HCT116 (cell line): ENCODE measurements around the gene ZNF138. TPM values are rescaled to one million over a fixed set of nuclear protein-coding genes. Genes with fewer than 3 reads are reported as not detected.
"Not testable (repeated sequence)": the region's sequence is repeated elsewhere in the genome, so short reads cannot be mapped to it uniquely, and the experiment has no call there.

Source experiments
- ATAC-seq: fragments of 200-7000 bp; cut with Tn5 transposase; 2 replicates; pipeline ENCODE4 v1.9.1; 2020; ENCODE audit warnings: mild to moderate bottlenecking, moderate library complexity
- BruUV-seq: library from RNA; stranded (reverse); fragments of 400-500 nt; replicated peaks from 2 replicates; lab custom pipeline; 2021; lab: Mats Ljungman, UMichigan
- CTCF ChIA-PET: fragments of 300-600 bp; sonication (Branson Sonifier 250); formaldehyde crosslinking; loops from one replicate; lab custom pipeline; 2021; ENCODE audit warnings: antibody characterized with exemption; lab: Charles Lee
- POLR2A ChIA-PET: fragments of 300-600, 350-600 bp; sonication (Branson Sonifier 250); formaldehyde crosslinking; loops from one replicate; lab custom pipeline; 2021; ENCODE audit warnings: antibody characterized with exemption; lab: Charles Lee
- RAD21 ChIA-PET, 2 experiments: fragments of 300-600 bp; sonication (Branson Sonifier 250); formaldehyde crosslinking; loops; one replicate each; lab custom pipeline; 2023; ENCODE audit warnings: low total read pairs in 2 of 2; ENCODE audit not compliant: uncharacterized antibody in 2 of 2, unreplicated experiment in 2 of 2, low non-redundant PET in 1 of 2; lab: Charles Lee
- DNase-seq: peaks from one replicate; pipeline ENCODE4 v3.0.0-alpha.2; 2010; ENCODE audit warnings: low read depth, low spot score
- H2AFZ ChIP-seq: fragments of 200-600 bp; shearing (Covaris generic), sonication (generic); 2 replicates; pipeline ENCODE4 v1.6.1; 2017; ENCODE audit warnings: low read depth, mixed run types, mixed read lengths, antibody characterized with exemption, low read length; ENCODE audit not compliant: poor library complexity, severe bottlenecking
- H3K27ac ChIP-seq: 2 replicates; pipeline ENCODE4 v1.5.1; 2012; ENCODE audit warnings: low read depth, low read length
- H3K27me3 ChIP-seq: fragments of 200-600 bp; sonication (generic); 2 replicates; pipeline ENCODE4 v1.6.1; 2016; ENCODE audit warnings: mixed run types, low read length, mixed read lengths; ENCODE audit not compliant: insufficient read depth
- H3K36me3 ChIP-seq, 2 experiments: fragments of 200-500 bp in 1 of 2; fragments of 200-600 bp in 1 of 2; sonication (Bioruptor generic) in 1 of 2; sonication (generic) in 1 of 2; 2 replicates each; pipeline versions ENCODE4 v1.5.1 to v1.6.1; 2014 to 2016; ENCODE audit warnings: low read length in 2 of 2, inconsistent platforms in 1 of 2, mixed read lengths in 1 of 2, mixed run types in 1 of 2; ENCODE audit not compliant: insufficient read depth in 2 of 2, control insufficient read depth in 1 of 2
- H3K4me1 ChIP-seq, 2 experiments: fragments of 200-600 bp in 1 of 2; sonication (generic) in 1 of 2; 2 replicates each; pipeline versions ENCODE4 v1.5.1 to v1.6.1; 2012 to 2017; ENCODE audit warnings: low read length in 2 of 2, inconsistent platforms in 1 of 2, mild to moderate bottlenecking in 1 of 2, mixed read lengths in 1 of 2, mixed run types in 1 of 2, moderate library complexity in 1 of 2; ENCODE audit not compliant: insufficient read depth in 2 of 2, control insufficient read depth in 1 of 2
- H3K4me2 ChIP-seq: fragments of 200-600 bp; sonication (generic); 2 replicates; pipeline ENCODE4 v1.6.1; 2017; ENCODE audit warnings: mixed run types, low read length, mixed read lengths
- H3K4me3 ChIP-seq, 2 experiments: fragments of 200-600 bp in 1 of 2; sonication (generic) in 1 of 2; replicated peaks in 1 of 2; 2 replicates each; pipeline ENCODE4 v1.5.1; 2011 to 2016; ENCODE audit warnings: low read length in 2 of 2, control low read depth in 1 of 2, low read depth in 1 of 2, mild to moderate bottlenecking in 1 of 2, mixed read lengths in 1 of 2, mixed run types in 1 of 2
- H3K79me2 ChIP-seq: fragments of 200-600 bp; sonication (generic); 2 replicates; pipeline ENCODE4 v1.6.1; 2017; ENCODE audit warnings: mild to moderate bottlenecking, mixed run types, low read length, moderate library complexity, mixed read lengths; ENCODE audit not compliant: insufficient read depth
- H3K9ac ChIP-seq: fragments of 200-600 bp; sonication (generic); 2 replicates; pipeline ENCODE4 v1.6.1; 2016; ENCODE audit warnings: low read length, mixed read lengths
- H3K9me2 ChIP-seq: fragments of 200-600 bp; sonication (generic), shearing (Covaris generic); 2 replicates; pipeline ENCODE4 v1.6.1; 2017; ENCODE audit warnings: mixed run types, mild to moderate bottlenecking, moderate library complexity; ENCODE audit not compliant: insufficient read depth
- H3K9me3 ChIP-seq, 2 experiments: fragments of 200-500 bp in 1 of 2; fragments of 200-600 bp in 1 of 2; sonication (Bioruptor generic) in 1 of 2; sonication (generic) in 1 of 2; 2 replicates each; pipeline ENCODE4 v1.6.1; 2014 to 2017; ENCODE audit warnings: low read length in 2 of 2, mixed read lengths in 2 of 2, inconsistent platforms in 1 of 2, low read depth in 1 of 2, mild to moderate bottlenecking in 1 of 2, mixed run types in 1 of 2, moderate library complexity in 1 of 2; ENCODE audit not compliant: control insufficient read depth in 1 of 2, insufficient read depth in 1 of 2
- H4K20me1 ChIP-seq: fragments of 200-600 bp; sonication (generic), shearing (Covaris generic); 2 replicates; pipeline ENCODE4 v1.6.1; 2017; ENCODE audit warnings: mixed run types, mild to moderate bottlenecking, moderate library complexity; ENCODE audit not compliant: insufficient read depth
- CBX3 ChIP-seq: IDR thresholded peaks from 2 replicates; pipeline ENCODE4 v1.6.1; 2012; ENCODE audit warnings: low read depth
- CEBPB ChIP-seq: IDR thresholded peaks from 2 replicates; pipeline ENCODE4 v1.6.1; 2012; ENCODE audit warnings: low read depth
- EGR1 ChIP-seq: IDR thresholded peaks from 2 replicates; pipeline ENCODE4 v1.6.1; 2012; ENCODE audit warnings: low read depth
- ELF1 ChIP-seq: IDR thresholded peaks from 2 replicates; pipeline ENCODE4 v1.6.1; 2012; ENCODE audit warnings: low read depth, borderline replicate concordance
- EZH2 ChIP-seq: fragments of 200-600 bp; sonication (generic); IDR thresholded peaks from 2 replicates; pipeline ENCODE4 v1.6.1; 2017; ENCODE audit warnings: antibody characterized with exemption, mixed run types
- EZH2phosphoT487 ChIP-seq: fragments of 200-600 bp; IDR thresholded peaks from 2 replicates; pipeline ENCODE4 v1.6.1; 2018; ENCODE audit warnings: antibody characterized with exemption, borderline replicate concordance
- FOSL1 ChIP-seq: IDR thresholded peaks from 2 replicates; pipeline ENCODE4 v1.6.1; 2012; ENCODE audit warnings: low read depth
- JUND ChIP-seq: IDR thresholded peaks from 2 replicates; pipeline ENCODE4 v1.6.1; 2012
- POLR2A ChIP-seq: IDR thresholded peaks from 2 replicates; pipeline ENCODE4 v1.7.0; 2011; ENCODE audit warnings: borderline replicate concordance; ENCODE audit not compliant: insufficient read depth, insufficient read length; ENCODE audit errors: extremely low read depth
- POLR2AphosphoS5 ChIP-seq: IDR thresholded peaks from 2 replicates; pipeline ENCODE4 v1.6.1; 2011; ENCODE audit warnings: mild to moderate bottlenecking, low read depth, low read length, moderate library complexity
- SIN3A ChIP-seq: IDR thresholded peaks from 2 replicates; pipeline ENCODE4 v1.6.1; 2012; ENCODE audit warnings: low read depth
- SRF ChIP-seq: IDR thresholded peaks from 2 replicates; pipeline ENCODE4 v1.6.1; 2012; ENCODE audit warnings: low read depth
- TCF7L2 ChIP-seq: IDR thresholded peaks from 2 replicates; pipeline ENCODE4 v1.7.0; 2011; ENCODE audit warnings: borderline replicate concordance, inconsistent platforms; ENCODE audit not compliant: insufficient read depth, insufficient read length; ENCODE audit errors: extremely low read depth
- YY1 ChIP-seq: IDR thresholded peaks from 2 replicates; pipeline ENCODE4 v1.6.1; 2011; ENCODE audit warnings: low read length, low read depth, moderate library complexity, mild to moderate bottlenecking; ENCODE audit not compliant: insufficient replicate concordance; ENCODE audit errors: extremely low read depth
- ZFX ChIP-seq: fragments of 450-650 bp; IDR thresholded peaks from 2 replicates; pipeline ENCODE4 v1.6.1; 2017
- intact Hi-C: fragments of 100-400 bp; cut with micrococcal nuclease; formaldehyde crosslinking; loops from 2 replicates; pipeline ENCODE4 v1.10.0; 2022
- total RNA-seq: library from RNA; stranded (reverse); gene quantifications from one replicate; pipeline ENCODE4 v1.2.1, GENCODE V29; 2021; ENCODE audit not compliant: unreplicated experiment
- TF ChIP-seq, protein P1 (sequence below): IDR thresholded peaks from 2 replicates; pipeline ENCODE4 v1.6.1; 2011; ENCODE audit warnings: mild to moderate bottlenecking, low read length, moderate library complexity; ENCODE audit not compliant: insufficient replicate concordance; ENCODE audit errors: extremely low read depth
- TF ChIP-seq, protein P2 (sequence below), 3 experiments: fragments of 200-600 bp in 1 of 3; sonication (generic) in 1 of 3; IDR thresholded peaks in 2 of 3; conservative IDR thresholded peaks in 1 of 3; 2 replicates each; pipeline ENCODE4 v1.5.1; 2012 to 2017; ENCODE audit warnings: low read depth in 2 of 3, low read length in 2 of 3, antibody characterized with exemption in 1 of 3, borderline replicate concordance in 1 of 3, control low read depth in 1 of 3, mild to moderate bottlenecking in 1 of 3, mixed read lengths in 1 of 3, mixed run types in 1 of 3, moderate library complexity in 1 of 3; ENCODE audit not compliant: insufficient read depth in 1 of 3

ZNF138 gene
- total RNA-seq, 1 experiment from 2014 or later, result 10.1 TPM

DNA sequence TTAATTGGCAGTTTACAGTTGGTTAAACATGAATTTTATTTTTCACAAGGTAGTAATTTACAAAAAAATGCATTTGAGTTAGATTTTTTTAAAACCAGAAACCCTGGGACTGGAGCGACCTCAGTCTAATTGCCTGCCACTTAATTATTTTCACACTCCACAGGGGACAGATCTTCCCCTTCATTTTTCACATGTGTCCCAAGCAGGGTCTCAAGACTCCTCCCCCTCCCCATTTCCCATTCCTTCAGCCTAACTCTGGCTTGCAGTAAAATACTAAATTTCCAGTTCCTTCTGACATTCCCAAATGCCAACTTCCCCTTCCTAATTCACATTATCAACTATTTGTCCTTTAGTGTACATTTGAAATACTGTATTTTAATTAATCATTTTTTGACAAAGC, 948 bp downstream of the ZNF138 start:
- ChIA-PET POLR2A (no interaction called here), RAD21 (no interaction called here), CTCF (no interaction called here)
- DNase-seq, result no peak
- Histone ChIP-seq H4K20me1 (no peaks in the 10 kb centered on the region), H3K27me3 (no peaks in the 10 kb centered on the region), H3K27ac (no peak overlapping the region; the same call in 1 of the 2 replicates), H3K4me3 (peak overlapping the region; percentile 77 to 95), H3K4me1 (peaks cover 5 to 14% of the 10 kb centered on the region in 2 experiments; a peak in 3 of 4 replicates), H3K9ac (peak overlapping the region; percentile 81), H3K4me2 (peak overlapping the region; percentile 65), H2AFZ (no peak overlapping the region), H3K9me2 (no peaks in the 10 kb centered on the region), H3K9me3 (no peaks in the 10 kb centered on the region), H3K79me2 (peaks cover 47% of the 10 kb centered on the region), H3K36me3 (peaks cover 3 to 9% of the 10 kb centered on the region in 2 experiments; a peak in 2 of 4 replicates)
- ATAC-seq, result no peak
- TF ChIP-seq EZH2phosphoT487, result no peak
- TF ChIP-seq CEBPB, result no peak
- TF ChIP-seq FOSL1, result no peak
- TF ChIP-seq POLR2A, result no peak
- no peak for TF ChIP-seq ZFX
- no peak for TF ChIP-seq JUND
- TF ChIP-seq, protein P1, sequence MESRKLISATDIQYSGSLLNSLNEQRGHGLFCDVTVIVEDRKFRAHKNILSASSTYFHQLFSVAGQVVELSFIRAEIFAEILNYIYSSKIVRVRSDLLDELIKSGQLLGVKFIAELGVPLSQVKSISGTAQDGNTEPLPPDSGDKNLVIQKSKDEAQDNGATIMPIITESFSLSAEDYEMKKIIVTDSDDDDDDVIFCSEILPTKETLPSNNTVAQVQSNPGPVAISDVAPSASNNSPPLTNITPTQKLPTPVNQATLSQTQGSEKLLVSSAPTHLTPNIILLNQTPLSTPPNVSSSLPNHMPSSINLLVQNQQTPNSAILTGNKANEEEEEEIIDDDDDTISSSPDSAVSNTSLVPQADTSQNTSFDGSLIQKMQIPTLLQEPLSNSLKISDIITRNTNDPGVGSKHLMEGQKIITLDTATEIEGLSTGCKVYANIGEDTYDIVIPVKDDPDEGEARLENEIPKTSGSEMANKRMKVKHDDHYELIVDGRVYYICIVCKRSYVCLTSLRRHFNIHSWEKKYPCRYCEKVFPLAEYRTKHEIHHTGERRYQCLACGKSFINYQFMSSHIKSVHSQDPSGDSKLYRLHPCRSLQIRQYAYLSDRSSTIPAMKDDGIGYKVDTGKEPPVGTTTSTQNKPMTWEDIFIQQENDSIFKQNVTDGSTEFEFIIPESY, result no peak
- no peak for TF ChIP-seq EZH2
- TF ChIP-seq, protein P2, sequence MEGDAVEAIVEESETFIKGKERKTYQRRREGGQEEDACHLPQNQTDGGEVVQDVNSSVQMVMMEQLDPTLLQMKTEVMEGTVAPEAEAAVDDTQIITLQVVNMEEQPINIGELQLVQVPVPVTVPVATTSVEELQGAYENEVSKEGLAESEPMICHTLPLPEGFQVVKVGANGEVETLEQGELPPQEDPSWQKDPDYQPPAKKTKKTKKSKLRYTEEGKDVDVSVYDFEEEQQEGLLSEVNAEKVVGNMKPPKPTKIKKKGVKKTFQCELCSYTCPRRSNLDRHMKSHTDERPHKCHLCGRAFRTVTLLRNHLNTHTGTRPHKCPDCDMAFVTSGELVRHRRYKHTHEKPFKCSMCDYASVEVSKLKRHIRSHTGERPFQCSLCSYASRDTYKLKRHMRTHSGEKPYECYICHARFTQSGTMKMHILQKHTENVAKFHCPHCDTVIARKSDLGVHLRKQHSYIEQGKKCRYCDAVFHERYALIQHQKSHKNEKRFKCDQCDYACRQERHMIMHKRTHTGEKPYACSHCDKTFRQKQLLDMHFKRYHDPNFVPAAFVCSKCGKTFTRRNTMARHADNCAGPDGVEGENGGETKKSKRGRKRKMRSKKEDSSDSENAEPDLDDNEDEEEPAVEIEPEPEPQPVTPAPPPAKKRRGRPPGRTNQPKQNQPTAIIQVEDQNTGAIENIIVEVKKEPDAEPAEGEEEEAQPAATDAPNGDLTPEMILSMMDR (IDR thresholded peaks at IDR 0.05 in 2 of 3, conservative IDR thresholded peaks at IDR 0.05 in 1 of 3; ENCODE audit: borderline replicate concordance in 1 of 3, insufficient read depth in 1 of 3, low read depth in 2 of 3, low read length in 2 of 3), result no peak
- no peak for TF ChIP-seq SIN3A
- TF ChIP-seq SRF, result no peak
- TF ChIP-seq YY1, result no peak
- no peak for TF ChIP-seq CBX3
- TF ChIP-seq EGR1, result no peak
- no peak for TF ChIP-seq TCF7L2
- TF ChIP-seq POLR2AphosphoS5, result no peak
- no peak for TF ChIP-seq ELF1
- no TSS peak for BruUV-seq
- intact Hi-C loops, result loop anchor here (5.0 to 10.0 kb wide), 2 partner anchors 128 to 230 kb away; partner anchors contain the start of genes ZNF107 and ZNF680

DNA sequence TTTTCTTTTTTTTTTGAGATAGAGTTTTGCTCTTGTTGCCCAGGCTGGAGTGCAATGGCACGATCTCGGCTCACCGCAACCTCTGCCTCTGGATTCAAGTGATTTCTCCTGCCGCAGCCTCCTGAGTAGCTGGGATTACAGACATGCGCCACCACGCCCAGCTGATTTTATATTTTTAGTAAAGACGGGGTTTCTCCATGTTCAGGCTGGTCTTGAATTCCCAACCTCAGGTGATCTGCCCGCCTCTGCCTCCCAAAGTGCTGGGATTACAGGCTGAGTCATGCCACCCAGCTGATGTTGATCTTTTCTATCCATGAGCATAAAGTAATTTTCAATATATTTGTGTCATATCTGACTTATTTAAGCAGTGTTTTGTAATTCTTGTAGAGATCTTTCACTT, 4.9 kb downstream of the ZNF138 start:
- RAD21 ChIA-PET, POLR2A ChIA-PET: not testable (repeated sequence)

More for the DNA sequence above, 4.9 kb downstream of the ZNF138 start:
- DNase-seq, ATAC-seq, H3K4me2 ChIP-seq, H3K9me3 ChIP-seq, H3K4me1 ChIP-seq, H3K9me2 ChIP-seq, H3K4me3 ChIP-seq, CTCF ChIA-PET, H3K27me3 ChIP-seq, BruUV-seq, H2AFZ ChIP-seq, H4K20me1 ChIP-seq, H3K9ac ChIP-seq, H3K27ac ChIP-seq: not testable (repeated sequence)
- Histone ChIP-seq H3K36me3 (peaks cover 3 to 21% of the 10 kb centered on the region in 2 experiments; a peak in 2 of 4 replicates), H3K79me2 (peaks cover 76% of the 10 kb centered on the region)
- intact Hi-C loops, result loop anchor here (5.0 to 10.0 kb wide), 2 partner anchors 132 to 234 kb away; partner anchors contain the start of genes ZNF107 and ZNF680
